HG02763 (cell line): ENCODE results near the gene PHB1.
"Not testable (repeated sequence)": the region's sequence is repeated elsewhere in the genome, so short reads cannot be mapped to it uniquely, and the experiment has no call there.

ENCODE experiments used
- ATAC-seq: cut with Tn5 transposase; IDR thresholded peaks from one replicate; pipeline ENCODE4 v1.9.1; 2021; ENCODE audit warnings: mild to moderate bottlenecking, moderate library complexity; ENCODE audit not compliant: unreplicated experiment

Gene PHB1

GRCh38 chr17:49439673-49440571 lies 25.2 kb upstream of the PHB1 start:
- no peak for ATAC-seq

DNA sequence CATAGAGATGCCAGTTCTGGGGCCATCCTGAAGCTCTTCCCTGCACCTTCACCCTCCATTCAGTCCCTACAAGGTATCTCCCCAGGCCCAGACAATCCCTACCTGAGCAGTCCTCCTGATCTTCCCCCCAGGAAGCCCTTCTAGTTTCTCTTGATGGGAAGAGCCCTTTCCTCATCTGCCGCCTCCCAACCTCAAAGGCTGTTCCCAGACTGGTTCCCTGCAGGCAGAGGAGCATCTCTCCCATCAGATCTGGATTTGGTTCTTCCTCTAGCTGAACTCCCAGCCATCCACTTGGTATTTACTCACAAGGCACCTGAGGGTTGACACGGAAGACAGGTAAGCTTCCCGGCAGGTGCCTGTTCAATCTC lies 24.6 kb upstream of the PHB1 start:
- no peak for ATAC-seq

GRCh38 chr17:49438436-49439278 lies 24.0 kb upstream of the PHB1 start:
- ATAC-seq, result no peak

DNA sequence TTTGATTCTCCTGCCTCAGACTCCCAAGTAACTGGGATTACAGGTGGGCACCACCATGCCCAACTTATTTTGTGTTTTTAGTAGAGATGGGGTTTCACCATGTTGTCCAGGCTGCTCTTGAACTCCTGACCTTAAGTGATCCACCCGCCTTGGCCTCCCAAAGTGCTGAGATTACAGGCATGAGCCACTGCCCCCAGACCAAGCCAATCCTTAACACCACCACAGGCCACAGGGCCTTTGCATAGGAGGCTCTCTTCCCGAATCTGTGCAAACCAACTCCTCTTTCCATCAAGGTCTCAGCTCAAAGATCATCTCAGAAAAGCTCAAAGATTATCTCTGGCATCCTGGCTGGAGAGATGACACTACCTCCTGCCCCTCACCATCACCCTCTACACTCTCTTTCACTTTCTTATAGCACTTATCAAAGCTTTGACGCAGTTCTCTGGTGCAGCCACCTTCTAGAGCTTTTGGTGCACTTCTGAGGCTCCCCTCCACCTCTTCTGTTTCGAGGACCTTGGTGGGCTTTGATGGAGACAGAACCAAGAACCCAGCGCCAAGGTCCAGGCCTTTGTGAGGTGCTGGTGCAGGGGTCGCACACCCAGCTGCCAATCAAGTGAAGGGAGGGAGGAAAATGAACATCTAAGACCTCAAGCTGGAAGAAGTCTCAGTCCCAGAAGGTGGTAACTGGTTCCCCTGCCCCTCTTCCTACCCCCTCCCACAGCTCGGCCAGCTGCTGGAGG lies 23.2 kb upstream of the PHB1 start:
- ATAC-seq, result no peak

GRCh38 chr17:49436174-49436573 lies 21.5 kb upstream of the PHB1 start:
- no peak for ATAC-seq

- no peak for ATAC-seq
These were observed 21.0 kb upstream of the PHB1 start for GRCh38 chr17:49435671-49436029.

- ATAC-seq, result no peak
These were observed 20.4 kb upstream of the PHB1 start for GRCh38 chr17:49434821-49435670.

DNA sequence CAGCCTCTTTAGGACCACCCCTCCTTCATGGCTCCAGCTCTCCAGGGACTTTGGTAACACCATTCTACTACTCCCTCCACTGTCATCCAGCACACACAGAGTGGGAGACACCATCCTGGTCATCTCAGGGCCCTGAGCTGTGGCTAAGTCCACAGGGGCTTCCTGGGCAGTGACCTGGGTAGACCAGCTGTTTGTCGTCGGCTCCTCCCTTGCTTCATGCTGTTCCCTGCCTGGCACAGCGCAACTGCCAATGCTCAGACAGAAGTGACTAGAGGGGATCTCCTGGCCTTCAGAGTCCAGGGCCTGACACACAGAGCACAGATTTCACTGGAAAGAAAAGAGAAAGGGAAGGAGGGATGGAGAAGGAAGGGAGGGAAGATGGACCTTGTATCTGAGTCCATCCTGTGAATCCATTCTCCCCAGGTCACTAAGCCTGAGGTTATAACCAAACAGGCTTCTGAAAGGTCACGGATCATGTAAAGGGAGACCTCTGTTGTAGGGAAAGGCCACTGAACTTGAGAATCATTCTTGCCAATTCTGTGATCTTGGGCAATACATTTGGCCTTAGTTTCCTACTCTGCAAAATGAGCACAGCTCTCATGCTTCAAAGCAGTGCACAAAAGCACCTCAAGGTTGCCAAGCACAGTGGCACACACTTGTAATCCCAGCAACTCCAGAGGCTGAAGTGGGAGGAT lies 18.5 kb upstream of the PHB1 start:
- no peak for ATAC-seq

GRCh38 chr17:49431743-49432142 lies 17.1 kb upstream of the PHB1 start:
- ATAC-seq, result no peak

DNA sequence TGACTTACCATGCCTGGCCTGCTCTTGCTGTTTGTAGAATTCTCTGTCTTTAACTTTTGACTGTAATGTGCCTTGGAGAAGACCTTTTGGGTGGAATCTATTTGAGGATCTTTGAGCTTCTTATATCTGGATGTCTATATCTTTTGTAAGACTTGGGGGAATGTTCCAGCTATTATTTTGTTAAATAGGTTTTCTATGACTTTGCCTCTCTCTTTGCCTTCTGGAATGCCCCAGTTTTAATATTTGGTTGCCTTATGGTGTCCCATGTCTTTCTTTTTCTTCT lies 10.3 kb upstream of the PHB1 start:
- ATAC-seq, result no peak

- not testable (repeated sequence) for ATAC-seq
These were observed 9.8 kb upstream of the PHB1 start for GRCh38 chr17:49424276-49425003.

- no peak for ATAC-seq
These were observed 8.0 kb upstream of the PHB1 start for GRCh38 chr17:49422714-49423113.

- ATAC-seq, result not testable (repeated sequence)
These were observed 5.1 kb upstream of the PHB1 start for GRCh38 chr17:49419761-49420160.

GRCh38 chr17:49418754-49419740 lies 4.4 kb upstream of the PHB1 start:
- not testable (repeated sequence) for ATAC-seq

DNA sequence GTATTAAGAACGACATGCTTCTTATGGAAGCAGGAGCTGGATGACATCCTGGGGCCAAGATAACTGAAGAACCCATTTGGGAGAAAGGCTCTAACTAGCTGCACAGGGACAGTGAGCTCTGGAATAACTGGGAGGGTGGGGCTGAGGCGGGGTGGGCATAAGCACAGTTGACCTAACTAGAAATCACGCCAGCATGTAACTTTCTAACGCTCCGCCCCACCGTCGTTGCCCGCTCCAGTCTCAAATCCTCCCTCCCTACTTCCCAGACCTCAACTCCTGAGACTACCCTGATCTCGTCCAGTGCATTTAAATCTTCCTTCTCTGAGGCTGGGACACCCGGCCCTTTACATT lies 436 bp downstream of the PHB1 start:
- no peak for ATAC-seq

DNA sequence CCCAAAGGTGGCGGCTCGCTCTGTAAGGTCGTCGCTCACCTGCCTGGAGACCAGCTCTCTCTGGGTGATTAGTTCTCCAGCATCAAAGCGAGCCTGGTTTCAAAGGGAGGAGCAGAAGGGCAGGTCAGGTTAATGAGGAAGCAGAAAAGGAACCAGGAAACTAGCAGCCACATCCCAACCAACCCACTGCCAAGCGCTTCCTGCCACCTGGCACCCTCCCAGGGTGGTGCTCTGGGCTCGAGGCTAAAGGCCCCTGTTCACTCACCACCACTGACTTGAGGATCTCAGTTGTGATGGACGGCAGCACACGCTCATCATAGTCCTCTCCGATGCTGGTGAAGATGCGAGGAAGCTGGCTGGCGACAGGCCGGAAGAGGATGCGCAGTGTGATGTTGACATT lies 5.6 kb downstream of the PHB1 start:
- no peak for ATAC-seq

- ATAC-seq, result peak; percentile 66
These were observed 6.6 kb downstream of the PHB1 start for GRCh38 chr17:49407981-49408501.

DNA sequence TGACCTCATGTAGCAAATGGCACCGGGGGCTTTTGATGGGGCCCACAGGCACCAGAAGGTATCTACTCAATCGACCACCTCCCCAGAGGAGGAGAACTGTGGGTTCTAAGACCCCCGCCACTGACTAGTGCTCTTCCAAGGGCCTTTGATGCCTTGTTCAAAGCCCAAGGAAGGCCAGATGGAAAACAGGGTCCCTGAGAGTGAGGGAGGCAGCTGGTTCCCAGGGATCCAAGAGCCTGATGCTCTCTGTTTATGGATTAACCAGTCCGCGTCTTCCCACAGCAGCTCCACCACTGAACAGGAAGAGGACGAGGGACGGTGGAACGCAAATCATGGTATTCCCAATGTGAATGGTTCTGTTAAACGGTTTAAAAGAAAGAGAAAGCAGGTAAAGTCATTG lies 7.6 kb downstream of the PHB1 start:
- ATAC-seq, result no peak
